UCSD-AML1 (cell line): ENCODE data around the gene NPEPPS.
A peak's percentile ranks its signal among the peaks of the same experiment; 100 is the strongest.

Source experiments
- DNase-seq: peaks from one replicate; lab custom pipeline; 2025; ENCODE audit not compliant: unreplicated experiment; lab: John Stamatoyannopoulos, UW

Gene NPEPPS

DNA sequence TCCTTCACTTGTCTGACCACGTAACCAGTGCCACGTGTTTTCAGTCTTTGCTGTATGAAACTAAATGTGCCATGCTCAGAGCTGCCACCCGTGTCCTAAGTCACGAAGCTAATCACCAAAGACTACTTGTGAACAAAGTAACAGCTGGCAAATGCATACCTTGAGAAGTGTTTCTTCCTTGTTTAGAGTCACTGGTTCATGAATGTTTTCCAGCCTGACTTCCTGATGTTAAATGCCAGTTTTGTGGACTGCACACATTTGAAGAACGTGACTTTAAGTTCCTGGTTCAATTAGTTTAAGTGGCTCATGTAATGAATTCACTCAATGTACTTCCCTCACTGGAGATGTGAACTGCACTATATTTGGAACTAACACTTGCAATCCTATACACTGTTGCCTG is 98.9 kb downstream of the NPEPPS start:
- no peak for DNase-seq

DNA sequence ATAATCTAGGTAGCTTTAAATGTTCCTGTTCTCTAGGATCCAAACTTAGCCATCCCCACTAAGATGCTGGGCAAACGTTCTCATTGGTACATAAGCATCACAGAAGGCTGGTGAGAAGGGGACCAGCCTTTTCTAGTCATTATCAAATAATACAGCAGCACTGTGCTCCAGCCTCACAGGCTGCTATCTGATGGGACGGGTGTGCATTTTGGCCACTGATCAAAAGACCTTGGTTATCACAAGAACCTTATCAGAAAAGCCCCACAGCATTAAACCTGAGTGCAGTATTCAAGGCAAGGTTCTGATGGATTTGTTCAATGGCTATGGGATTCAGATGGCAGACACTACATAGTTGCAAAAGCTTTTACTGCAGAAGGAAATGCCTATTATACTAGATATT is 99.7 kb downstream of the NPEPPS start:
- no peak for DNase-seq

DNA sequence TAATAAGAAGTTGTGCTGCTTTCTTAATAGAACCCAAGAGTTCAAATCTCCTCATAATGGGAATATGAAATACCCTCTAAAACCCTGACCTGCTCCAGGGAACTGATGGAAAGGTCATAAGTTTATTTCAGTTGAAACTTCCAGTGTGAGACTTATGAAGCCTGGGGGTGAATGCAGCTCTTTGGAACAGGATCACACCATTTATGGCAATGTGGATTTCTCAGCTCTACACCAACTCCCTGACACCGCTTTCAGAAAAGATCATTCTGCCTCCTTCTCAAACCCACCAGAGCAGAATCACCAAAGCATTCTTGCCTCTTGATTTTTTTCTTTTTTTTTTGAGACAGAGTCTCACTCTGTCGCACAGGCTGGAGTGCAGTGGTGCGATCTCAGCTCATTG is 102.1 kb downstream of the NPEPPS start:
- DNase-seq: no peak

DNA sequence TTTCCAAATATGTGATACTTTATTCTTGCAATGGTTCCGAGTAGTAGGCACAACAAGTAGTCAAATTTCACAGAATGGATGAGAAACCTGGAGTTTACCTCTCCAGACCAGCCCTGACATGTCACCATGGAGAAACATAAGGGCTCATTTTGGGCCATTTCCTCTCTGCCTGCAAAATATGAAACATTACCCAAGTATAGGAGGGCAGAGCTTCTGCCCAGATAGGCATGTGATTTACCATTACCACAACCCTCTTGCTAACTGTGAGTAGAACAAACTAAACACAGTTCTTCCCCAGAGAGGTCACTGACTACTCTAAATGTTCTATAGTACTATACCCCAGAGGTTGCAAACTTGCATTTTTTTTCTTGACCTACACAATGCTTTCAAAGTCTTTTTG is 103.1 kb downstream of the NPEPPS start:
- DNase-seq: no peak

DNA sequence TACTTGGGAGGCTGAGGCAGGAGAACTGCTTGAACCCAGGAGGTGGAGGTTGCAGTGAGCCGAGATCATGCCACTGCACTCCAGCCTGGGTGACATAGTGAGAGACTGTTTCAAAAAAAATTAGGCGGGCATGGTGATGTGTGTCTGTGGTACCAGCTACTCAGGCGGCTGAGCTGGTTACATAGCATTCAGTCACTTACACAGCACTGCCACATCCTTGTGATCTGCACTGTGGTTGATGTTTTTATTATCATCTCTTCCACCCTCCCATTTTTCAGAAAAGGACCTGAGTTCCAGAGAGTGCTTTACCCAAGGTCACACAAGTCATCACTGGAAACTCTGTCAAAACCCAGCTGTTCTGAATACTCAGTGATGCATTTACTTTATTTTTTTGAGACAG is 104.0 kb downstream of the NPEPPS start:
- no peak for DNase-seq

DNA sequence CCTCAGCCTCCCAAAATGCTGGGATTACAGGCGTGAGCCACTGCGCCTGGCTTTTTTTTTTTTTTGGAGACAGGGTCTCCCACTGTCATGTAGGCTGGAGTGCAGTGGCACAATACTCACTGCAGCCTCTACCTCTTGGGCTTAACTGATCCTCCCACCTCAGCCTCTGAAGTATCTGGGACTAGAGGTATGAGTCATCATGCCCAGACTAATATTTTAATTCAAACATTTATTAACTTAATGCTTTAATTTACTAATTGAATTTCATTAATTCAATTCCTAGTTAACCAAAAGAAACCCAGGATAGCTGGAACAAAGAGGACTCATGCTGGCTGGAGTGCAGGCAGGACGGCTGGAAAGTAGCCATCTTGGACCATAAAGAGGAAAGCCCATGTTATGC is 104.8 kb downstream of the NPEPPS start:
- DNase-seq: no peak

DNA sequence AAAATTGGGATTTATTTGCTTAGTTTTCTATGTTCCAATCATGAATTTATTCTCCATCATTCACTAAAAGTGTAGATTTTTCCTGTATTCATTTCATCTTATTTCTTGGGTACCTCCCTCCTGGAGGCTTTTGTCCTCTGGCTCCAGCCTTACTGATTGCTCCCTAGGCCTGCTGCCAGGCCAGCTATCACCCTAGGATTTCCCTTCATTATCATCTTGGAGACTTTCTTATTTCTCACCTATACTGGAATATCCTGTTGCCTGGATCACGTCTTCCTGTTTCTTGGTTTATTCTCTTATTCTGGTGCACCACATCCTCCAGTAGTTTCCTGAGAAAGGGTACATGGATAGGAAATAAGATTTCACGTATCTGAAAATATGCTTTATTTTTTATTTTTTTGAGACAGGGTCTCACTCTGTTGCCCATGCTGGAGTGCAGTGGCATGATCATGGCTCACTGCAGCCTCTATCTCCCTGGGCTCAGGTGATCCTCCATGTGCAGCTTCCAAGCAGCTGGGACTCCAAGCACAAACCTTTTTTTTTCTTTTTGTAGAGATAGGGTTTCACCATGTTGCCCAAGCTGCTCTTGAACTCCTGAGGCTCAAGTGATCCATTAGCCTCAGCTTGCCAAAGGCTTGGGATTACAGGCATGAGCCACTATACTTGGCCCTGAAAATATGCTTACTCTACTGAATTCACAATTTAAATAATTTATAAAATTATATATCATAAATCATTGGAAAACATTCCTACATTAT is 105.5 kb downstream of the NPEPPS start:
- DNase-seq: no peak

DNA sequence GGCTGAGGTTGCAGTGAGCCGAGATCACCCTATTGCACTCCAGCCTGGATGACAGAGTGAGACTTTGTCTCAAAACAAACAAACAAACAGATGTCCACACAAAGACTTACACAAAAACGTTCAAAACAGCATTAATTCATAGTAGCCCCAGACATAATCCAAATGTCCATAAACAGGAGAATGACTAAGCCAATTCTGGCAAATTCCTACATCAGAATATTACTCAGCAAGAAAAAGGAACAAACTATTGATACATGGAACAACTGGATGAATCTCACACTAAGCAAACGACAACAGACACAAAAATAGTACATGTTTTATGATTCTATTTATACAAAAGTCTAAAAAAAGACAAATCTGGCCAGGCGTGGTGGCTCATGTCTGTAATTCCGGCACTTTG is 108.0 kb downstream of the NPEPPS start:
- DNase-seq: no peak

DNA sequence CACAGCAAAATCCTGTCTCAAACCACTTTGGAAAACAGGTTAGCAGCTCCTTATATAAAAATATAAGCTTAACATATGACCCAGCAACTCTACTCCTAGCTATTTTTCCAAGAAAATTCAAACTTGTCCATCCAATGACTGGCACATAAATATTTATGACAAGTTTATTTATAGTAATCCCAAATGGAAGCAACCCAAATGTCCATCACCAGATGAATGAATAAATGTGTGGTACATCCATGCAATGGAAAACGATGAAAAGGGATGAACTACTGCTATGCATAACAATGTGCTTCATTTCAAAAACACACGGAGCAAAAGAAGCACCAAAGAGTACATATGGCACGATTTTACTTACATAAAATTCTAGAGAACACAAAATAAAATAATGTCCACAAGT is 109.2 kb downstream of the NPEPPS start:
- no peak for DNase-seq

DNA sequence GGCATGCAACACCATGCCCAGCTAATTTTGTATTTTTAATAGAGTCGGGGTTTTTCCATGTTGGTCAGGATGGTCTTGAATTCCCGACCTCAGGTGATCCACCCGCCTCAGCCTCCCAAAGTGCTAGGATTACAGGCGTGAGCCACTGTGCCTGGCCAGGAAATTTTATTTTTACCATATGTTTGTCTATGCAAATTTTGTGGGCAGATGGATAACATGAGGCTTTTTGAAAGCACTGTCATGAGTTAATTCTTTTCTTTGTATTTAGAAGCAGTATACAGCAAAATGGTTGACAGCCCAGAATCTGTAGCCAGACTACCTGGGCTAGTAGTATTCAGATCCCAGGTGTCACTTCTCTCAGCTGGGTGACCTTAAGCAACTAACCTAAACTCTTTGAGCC is 110.3 kb downstream of the NPEPPS start:
- no peak for DNase-seq

DNA sequence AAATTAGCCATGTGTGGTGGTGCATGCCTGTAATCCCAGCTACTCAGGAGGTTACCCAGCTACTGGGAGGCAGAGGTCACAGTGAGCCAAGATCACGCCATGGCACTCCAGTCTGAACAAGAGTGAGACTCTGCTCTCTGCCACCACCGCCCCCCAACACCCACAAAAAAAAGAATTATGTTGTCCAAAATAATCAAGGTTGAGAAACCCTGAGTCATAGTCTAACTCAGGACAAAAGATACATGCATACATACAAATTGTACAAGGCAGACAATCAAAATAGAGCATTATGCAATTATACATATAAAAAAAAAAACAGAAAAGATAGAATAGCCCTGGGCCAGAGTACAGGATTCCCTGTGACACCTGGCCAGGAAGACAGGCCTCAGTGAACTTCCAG is 112.2 kb downstream of the NPEPPS start:
- no peak for DNase-seq

DNA sequence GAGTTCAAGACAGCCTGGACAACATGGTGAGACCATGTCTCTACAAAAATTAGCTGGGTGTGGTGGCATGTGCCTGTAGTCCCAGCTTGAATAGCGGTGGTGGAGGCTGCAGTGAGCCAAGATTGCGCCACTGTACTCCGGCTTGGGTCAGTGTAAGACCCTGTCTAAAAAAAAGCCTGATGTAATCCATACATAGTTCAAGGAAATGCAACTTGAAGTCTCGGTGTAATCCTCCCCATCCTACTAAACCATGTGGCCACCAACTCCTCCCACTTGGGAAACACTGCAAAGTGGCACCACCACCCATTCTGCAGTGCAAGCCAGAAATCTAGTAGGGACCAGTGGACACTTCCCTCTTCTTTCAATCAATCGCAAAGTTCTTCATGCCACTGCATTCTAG is 113.4 kb downstream of the NPEPPS start:
- DNase-seq: no peak

DNA sequence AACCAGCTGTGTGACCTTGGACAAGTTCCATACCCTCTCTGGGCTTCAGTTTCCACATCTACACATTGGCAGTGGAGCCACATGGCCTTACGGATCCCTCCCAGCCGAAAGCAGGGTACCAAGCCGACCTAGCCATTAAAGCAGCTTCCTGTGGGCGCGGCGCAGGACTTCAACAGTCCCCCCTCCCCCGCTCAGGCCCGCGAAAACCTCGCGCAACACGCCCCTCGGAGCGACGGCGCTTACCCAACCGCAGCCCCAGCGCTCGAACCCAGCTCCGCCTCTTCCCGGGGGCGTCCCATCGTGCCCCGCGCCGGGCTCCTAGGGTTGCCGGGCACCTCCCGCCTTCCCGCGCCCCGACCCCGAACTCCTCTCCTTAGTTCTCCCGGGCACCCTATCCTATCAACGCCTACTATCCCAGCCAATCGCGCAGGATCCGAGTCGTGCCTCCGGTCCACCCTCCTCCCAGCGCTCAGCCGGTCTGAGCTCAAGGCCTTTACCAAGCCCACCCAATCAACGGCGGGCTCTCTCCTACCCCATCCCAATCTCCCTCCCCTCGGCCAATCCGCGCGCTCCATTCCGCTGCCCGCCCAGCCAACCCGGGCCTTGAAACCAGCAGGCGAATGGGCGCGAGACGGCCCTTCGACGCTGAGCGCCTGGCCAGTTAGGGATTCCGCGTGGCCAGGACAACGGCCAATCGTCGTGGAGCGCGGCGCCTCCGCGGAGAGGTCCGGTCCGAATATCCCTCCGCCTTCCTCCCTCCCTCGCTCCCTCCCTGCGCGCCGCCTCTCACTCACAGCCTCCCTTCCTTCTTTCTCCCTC is 118.5 kb downstream of the NPEPPS start, which contains the start of gene KPNB1:
TSS of gene KPNB1 (plus strand) at position 767 of the 819 bp plus-strand sequence. CDS start 326 bp downstream, outside the sequence.
- peak; percentile 100 for DNase-seq

DNA sequence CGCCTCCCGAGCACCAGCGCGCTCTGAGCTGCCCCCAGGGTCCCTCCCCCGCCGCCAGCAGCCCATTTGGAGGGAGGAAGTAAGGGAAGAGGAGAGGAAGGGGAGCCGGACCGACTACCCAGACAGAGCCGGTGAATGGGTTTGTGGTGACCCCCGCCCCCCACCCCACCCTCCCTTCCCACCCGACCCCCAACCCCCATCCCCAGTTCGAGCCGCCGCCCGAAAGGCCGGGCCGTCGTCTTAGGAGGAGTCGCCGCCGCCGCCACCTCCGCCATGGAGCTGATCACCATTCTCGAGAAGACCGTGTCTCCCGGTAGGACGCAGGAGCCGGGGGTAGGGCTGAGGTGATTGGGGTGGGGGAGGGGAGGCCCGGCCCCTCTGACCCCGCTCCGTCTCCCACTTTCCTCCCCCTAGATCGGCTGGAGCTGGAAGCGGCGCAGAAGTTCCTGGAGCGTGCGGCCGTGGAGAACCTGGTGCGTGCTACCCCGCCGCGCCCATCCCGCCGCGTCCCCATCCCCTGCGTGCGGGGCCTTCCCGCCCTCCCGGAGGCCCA is 119.1 kb downstream of the NPEPPS start:
- DNase-seq: no peak

DNA sequence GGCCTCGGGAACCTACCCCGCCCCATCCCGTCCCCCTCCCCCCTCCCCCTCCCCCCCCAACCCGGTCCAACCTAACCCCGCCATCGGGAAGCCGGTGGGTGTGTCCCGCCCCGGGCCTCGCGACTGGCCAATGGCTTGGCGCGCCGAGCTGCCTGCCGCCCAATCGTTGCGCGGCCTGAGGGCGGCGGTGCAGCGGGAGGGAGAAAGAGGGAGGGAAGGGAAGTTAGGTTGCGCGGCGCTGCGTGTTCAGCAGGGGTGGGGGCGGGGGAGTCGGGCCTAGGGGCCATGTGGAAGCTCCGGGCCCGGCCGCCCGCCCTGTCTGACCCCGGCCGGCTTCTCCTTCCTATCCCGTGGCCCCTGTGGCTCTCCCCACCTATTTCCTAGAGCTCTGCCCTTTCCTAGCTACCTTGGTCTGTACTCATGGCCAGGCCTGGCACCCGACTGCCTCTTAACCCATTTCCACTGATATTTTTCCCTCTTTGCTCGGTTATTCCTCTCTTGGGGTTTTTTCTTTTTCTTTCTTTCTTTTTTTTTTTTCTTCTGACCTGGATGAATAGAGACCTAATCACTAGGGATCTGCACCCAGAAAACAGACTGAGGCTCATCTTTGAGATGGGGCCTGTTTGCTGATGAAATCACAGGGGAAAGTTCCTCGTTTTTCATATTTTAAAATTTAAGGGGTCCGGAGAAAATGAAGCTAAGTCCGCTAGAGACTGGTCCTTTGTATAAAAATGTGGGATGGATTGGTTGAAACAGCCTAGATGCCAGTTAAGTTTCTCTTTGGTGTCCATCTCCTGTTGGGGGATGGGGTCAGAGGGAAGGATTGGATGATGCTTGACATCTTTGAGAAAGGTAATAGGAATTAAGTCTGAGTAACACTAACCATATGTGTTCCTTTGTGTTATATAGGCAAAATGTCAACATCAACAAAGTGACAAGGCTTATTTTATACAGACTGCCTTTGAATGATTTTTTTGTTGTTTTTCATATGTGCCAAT is 119.9 kb downstream of the NPEPPS start:
- DNase-seq: peak; percentile 97

DNA sequence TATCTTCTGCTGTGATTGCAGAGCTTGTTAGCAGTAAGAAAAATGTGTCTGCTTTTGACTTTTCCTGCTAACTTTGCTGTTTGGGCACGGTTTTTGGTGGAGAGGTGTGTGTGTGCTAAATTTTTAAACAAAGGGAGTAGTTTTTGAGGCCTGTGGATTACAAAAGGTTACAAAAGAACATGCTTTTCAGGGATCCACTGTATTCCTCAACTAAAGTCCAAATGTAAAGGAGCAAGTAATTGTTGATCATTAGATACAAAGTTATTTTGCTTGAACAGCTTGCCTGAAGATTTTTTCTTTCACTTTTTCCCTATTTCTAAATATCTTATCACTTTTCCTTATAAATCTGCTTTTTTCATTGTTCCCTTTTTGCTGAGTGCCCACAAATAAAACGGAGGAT is 120.8 kb downstream of the NPEPPS start:
- DNase-seq: no peak

DNA sequence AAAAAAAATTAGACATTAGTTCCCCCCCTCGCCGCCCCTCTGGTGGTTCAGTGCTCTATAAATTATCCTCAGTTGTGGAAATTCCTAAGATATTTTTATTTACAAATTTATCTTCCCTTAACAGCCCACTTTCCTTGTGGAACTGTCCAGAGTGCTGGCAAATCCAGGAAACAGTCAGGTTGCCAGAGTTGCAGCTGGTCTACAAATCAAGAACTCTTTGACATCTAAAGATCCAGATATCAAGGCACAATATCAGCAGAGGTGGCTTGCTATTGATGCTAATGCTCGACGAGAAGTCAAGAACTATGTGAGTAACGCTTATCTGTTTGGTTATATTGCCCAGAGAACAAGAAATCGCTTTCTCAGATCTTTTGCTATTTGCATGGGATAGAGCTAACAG is 121.7 kb downstream of the NPEPPS start:
- no peak for DNase-seq

DNA sequence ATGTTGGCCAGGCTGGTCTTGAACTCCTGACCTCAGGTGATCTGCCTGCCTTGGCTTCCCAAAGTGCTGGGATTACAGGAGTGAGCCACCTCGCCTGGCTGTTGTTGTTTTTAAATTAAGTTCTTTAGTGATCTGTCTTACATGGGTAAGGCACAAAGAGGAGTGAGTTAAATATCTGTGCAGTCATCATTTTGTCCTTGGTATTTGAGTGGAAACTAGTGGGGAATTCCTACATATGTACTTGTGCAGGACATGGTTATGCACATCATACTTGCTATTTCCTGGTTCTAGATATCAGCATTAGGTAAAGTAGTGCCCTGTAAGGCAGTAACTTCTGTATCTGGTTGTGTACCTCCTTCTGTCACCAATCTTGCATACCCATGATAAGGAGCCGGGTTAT is 122.5 kb downstream of the NPEPPS start:
- DNase-seq: no peak

DNA sequence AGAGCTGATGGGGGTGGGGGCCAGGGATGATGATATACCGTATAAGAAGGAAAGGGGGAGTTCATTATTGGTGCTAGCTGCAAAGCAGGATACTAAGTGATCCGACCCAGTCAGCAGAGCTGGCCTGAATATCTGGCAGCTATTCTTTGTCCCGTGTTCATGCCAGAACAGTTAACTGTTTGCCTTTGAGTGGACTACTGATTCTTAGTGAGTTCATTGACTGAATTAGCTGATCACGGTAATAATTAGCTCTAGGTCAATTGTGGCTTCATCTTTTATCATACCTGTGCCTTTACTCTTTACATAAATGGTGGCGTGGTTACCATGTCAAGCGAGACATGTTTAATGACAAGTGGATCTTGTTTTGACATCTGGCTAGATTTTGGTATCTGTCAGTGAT is 124.1 kb downstream of the NPEPPS start:
- no peak for DNase-seq

DNA sequence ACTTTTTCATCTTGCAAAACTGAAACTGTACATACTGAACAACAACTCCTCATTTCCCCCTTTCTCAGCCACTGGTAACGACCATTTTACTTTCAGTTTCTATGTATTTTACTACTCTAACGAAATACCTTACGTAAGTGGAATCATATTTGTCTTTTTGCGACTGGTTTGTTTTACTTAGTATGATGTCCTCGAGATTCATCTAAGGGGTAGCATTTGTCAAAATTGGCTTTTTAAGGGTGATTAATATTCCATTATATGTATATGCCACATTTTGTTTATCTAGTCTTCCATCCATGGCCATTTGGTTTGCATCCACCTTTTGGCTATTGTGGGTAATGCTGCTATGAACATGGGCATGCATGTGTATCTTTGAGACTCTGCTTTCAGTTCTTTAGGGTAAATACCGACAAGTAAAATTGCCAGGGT is 129.2 kb downstream of the NPEPPS start:
- no peak for DNase-seq
